GM19193 (cell line): ENCODE data around the gene NANOS2.

Source experiments
- POLR2A ChIP-seq: IDR thresholded peaks from 4 replicates; pipeline ENCODE4 v1.6.1; 2011; ENCODE audit not compliant: insufficient read depth, insufficient read length; ENCODE audit errors: extremely low read depth

The NANOS2 gene

GRCh38 chr19:45913874-45914830, at the start of gene NANOS2:
Gene NANOS2, minus strand, starts transcription at chr19:45914778. Its CDS starts 85 bp downstream, at chr19:45914693.
- TF ChIP-seq POLR2A: no peak

- no peak for TF ChIP-seq POLR2A
Observed at GRCh38 chr19:45962021-45962420, 47.4 kb upstream of the NANOS2 start.

GRCh38 chr19:45960595-45961235, 46.1 kb upstream of the NANOS2 start:
- no peak for TF ChIP-seq POLR2A

- no peak for TF ChIP-seq POLR2A
Observed at GRCh38 chr19:45959517-45960025, 45.0 kb upstream of the NANOS2 start.

- TF ChIP-seq POLR2A: no peak
Observed at GRCh38 chr19:45958769-45959516, 44.4 kb upstream of the NANOS2 start.

- TF ChIP-seq POLR2A: no peak
Observed at GRCh38 chr19:45958320-45958719, 43.7 kb upstream of the NANOS2 start.

GRCh38 chr19:45955905-45956608, 41.5 kb upstream of the NANOS2 start:
- no peak for TF ChIP-seq POLR2A

- no peak for TF ChIP-seq POLR2A
Observed at GRCh38 chr19:45954156-45954555, 39.6 kb upstream of the NANOS2 start.

GRCh38 chr19:45953676-45954075, 39.1 kb upstream of the NANOS2 start:
- TF ChIP-seq POLR2A: no peak

GRCh38 chr19:45952686-45953505, 38.3 kb upstream of the NANOS2 start:
- no peak for TF ChIP-seq POLR2A

GRCh38 chr19:45952341-45952685, 37.7 kb upstream of the NANOS2 start:
- TF ChIP-seq POLR2A: no peak

- no peak for TF ChIP-seq POLR2A
Observed at GRCh38 chr19:45947926-45948325, 33.3 kb upstream of the NANOS2 start.

- TF ChIP-seq POLR2A: no peak
Observed at GRCh38 chr19:45940515-45940805, 25.9 kb upstream of the NANOS2 start.

GRCh38 chr19:45939792-45940514, 25.4 kb upstream of the NANOS2 start:
- no peak for TF ChIP-seq POLR2A

- no peak for TF ChIP-seq POLR2A
Observed at GRCh38 chr19:45938733-45939319, 24.2 kb upstream of the NANOS2 start.
